ENCODE measurements around the gene TGFBR1. TPM values are rescaled to one million over a fixed set of nuclear protein-coding genes. Genes with fewer than 3 reads are reported as not detected.

The TGFBR1 gene
- total RNA-seq, 1 donor from 2014 or later: 207 TPM

- Mint-ChIP-seq H3K36me3 (ENCODE audit: unreplicated experiment) (no peaks in the 10 kb centered on the region), H3K27ac (ENCODE audit: unreplicated experiment) (no peak overlapping the region), H3K4me1 (ENCODE audit: low read depth, unreplicated experiment) (peaks cover 12% of the 10 kb centered on the region), H3K9me3 (ENCODE audit: unreplicated experiment) (no peaks in the 10 kb centered on the region), H3K27me3 (ENCODE audit: unreplicated experiment) (no peaks in the 10 kb centered on the region), H3K4me3 (ENCODE audit: unreplicated experiment) (no peak overlapping the region)
- DNase-seq: no peak
- TF ChIP-seq CTCF (IDR thresholded peaks at IDR 0.05; ENCODE audit: partially characterized antibody, unreplicated experiment): no peak
Observed at GRCh38 chr9:99141849-99142248, 36.9 kb downstream of the TGFBR1 start.

GRCh38 chr9:99142275-99142674 lies 37.4 kb downstream of the TGFBR1 start:
- Mint-ChIP-seq H3K27ac (ENCODE audit: unreplicated experiment) (no peak overlapping the region), H3K36me3 (ENCODE audit: unreplicated experiment) (no peaks in the 10 kb centered on the region), H3K4me1 (ENCODE audit: low read depth, unreplicated experiment) (peaks cover 11% of the 10 kb centered on the region), H3K27me3 (ENCODE audit: unreplicated experiment) (no peaks in the 10 kb centered on the region), H3K9me3 (ENCODE audit: unreplicated experiment) (no peaks in the 10 kb centered on the region), H3K4me3 (ENCODE audit: unreplicated experiment) (no peak overlapping the region)
- DNase-seq: no peak
- no peak for TF ChIP-seq CTCF (IDR thresholded peaks at IDR 0.05; ENCODE audit: partially characterized antibody, unreplicated experiment)

- Mint-ChIP-seq H3K4me1 (ENCODE audit: low read depth, unreplicated experiment) (peaks cover 9% of the 10 kb centered on the region), H3K9me3 (ENCODE audit: unreplicated experiment) (no peaks in the 10 kb centered on the region), H3K36me3 (ENCODE audit: unreplicated experiment) (no peaks in the 10 kb centered on the region), H3K27me3 (ENCODE audit: unreplicated experiment) (no peaks in the 10 kb centered on the region), H3K27ac (ENCODE audit: unreplicated experiment) (no peak overlapping the region), H3K4me3 (ENCODE audit: unreplicated experiment) (no peak overlapping the region)
- DNase-seq: no peak
- no peak for TF ChIP-seq CTCF (IDR thresholded peaks at IDR 0.05; ENCODE audit: partially characterized antibody, unreplicated experiment)
Observed at GRCh38 chr9:99143655-99144054, 38.7 kb downstream of the TGFBR1 start.

- TF ChIP-seq CTCF (IDR thresholded peaks at IDR 0.05; ENCODE audit: partially characterized antibody, unreplicated experiment): no peak
Observed at GRCh38 chr9:99144966-99145365, 40.1 kb downstream of the TGFBR1 start.

GRCh38 chr9:99146574-99146973 lies 41.7 kb downstream of the TGFBR1 start:
- H3K27ac Mint-ChIP-seq (ENCODE audit: unreplicated experiment): no peak overlapping the region
- no peaks in the 10 kb centered on the region for H3K9me3 Mint-ChIP-seq (ENCODE audit: unreplicated experiment)
- H3K36me3 Mint-ChIP-seq (ENCODE audit: unreplicated experiment): no peaks in the 10 kb centered on the region
- TF ChIP-seq CTCF (IDR thresholded peaks at IDR 0.05; ENCODE audit: partially characterized antibody, unreplicated experiment): no peak
- H3K27me3 Mint-ChIP-seq (ENCODE audit: unreplicated experiment): no peaks in the 10 kb centered on the region
- no peak for DNase-seq
- H3K4me1 Mint-ChIP-seq (ENCODE audit: low read depth, unreplicated experiment): peaks cover 2% of the 10 kb centered on the region
- H3K4me3 Mint-ChIP-seq (ENCODE audit: unreplicated experiment): no peak overlapping the region

More at GRCh38 chr9:99144966-99145365, 40.1 kb downstream of the TGFBR1 start:
- Mint-ChIP-seq H3K4me3 (ENCODE audit: unreplicated experiment) (no peak overlapping the region), H3K9me3 (ENCODE audit: unreplicated experiment) (no peaks in the 10 kb centered on the region), H3K36me3 (ENCODE audit: unreplicated experiment) (no peaks in the 10 kb centered on the region), H3K4me1 (ENCODE audit: low read depth, unreplicated experiment) (peaks cover 11% of the 10 kb centered on the region), H3K27ac (ENCODE audit: unreplicated experiment) (no peak overlapping the region), H3K27me3 (ENCODE audit: unreplicated experiment) (no peaks in the 10 kb centered on the region)
- no peak for DNase-seq

All from glutamatergic neuron (in vitro differentiated cells).